GM12872 (cell line): ENCODE results near the gene MBNL3.

ENCODE experiments used
- CTCF ChIP-seq: IDR thresholded peaks from 3 replicates; pipeline ENCODE4 v1.5.1; 2011; ENCODE audit warnings: low read depth, mild to moderate bottlenecking, low read length, moderate library complexity; ENCODE audit not compliant: insufficient read depth

MBNL3 gene

GRCh38 chrX:132414404-132414803 is 74.4 kb downstream of the MBNL3 start:
- no peak for TF ChIP-seq CTCF

- TF ChIP-seq CTCF = no peak
Measured at GRCh38 chrX:132413459-132413858, 75.4 kb downstream of the MBNL3 start.

GRCh38 chrX:132412208-132412607 is 76.6 kb downstream of the MBNL3 start:
- no peak for TF ChIP-seq CTCF

DNA sequence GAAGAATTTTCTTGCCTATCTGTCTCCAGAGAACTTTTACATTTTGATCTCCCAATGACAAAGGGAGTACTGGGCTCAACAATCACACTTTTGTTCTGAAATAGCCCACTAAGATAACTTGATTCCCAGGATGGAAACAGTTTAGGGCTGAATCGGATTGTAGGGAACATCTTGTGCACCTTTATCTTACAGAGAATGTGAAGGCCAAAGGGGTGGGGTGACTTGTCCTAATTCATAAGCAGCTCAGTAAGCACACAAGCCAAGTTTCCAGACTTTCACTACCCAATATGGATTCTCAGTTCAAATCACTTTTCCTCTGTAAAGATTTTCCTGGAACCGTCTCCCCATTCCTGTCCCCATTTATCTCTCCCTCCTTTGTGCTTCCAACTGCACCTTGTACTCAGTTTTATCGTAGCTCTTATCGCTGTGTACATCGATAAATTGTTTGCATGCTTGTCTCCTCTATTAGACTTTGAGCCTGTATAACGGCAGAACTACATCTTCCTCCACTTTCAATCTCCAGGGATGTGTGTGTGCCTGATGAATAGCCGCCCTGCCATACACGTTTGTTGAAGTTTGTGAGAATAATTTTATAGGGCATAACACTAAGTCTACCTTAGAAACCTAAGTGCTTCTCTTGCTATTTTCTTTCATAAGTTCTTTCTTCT is 77.4 kb downstream of the MBNL3 start:
- TF ChIP-seq CTCF = no peak

DNA sequence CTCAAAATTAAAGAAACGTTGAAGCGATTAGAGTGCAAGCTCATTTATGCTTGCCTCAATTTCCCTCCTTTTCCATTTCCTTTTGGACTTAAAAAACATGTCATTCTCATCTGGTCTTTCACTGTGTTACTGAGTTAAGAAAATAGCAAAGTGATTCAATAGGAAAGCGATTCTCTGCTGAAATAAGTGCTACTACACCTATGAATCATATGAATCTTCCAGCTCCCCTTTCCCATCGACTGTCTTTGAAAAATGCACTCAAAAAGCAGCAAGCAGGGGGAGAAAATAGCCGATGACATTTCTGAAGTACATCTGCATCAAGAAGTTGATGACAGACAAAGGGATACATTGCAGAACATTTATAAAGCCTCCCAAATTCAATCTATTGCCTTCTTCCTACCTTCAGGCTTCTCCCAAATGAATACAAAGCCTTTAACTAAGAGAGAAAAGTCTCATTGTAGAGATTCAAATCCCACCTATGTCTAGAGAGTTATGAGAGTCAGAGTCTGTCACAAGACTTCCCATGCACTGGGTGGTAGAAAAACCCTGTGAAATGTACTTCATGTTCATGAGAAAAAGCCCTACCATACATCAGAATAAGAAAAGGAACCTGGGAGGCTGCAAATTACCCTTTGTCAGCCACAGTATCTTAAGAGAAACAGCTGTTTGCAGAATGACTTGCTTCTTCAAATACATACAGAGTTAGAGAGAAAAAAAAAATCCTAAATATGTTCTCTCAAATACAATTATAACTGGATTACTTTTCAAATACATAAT is 78.9 kb downstream of the MBNL3 start:
- no peak for TF ChIP-seq CTCF

GRCh38 chrX:132407691-132408090 is 81.1 kb downstream of the MBNL3 start:
- no peak for TF ChIP-seq CTCF

- TF ChIP-seq CTCF = no peak
Measured at GRCh38 chrX:132406106-132406505, 82.7 kb downstream of the MBNL3 start.
